ENCODE results near the gene ZBTB39. TPM values are rescaled to one million over a fixed set of nuclear protein-coding genes. Genes with fewer than 3 reads are reported as not detected.
"Not testable (repeated sequence)": the region's sequence is repeated elsewhere in the genome, so short reads cannot be mapped to it uniquely, and the experiment has no call there.

Gene ZBTB39
- total RNA-seq, 1 donor from 2014 or later = 20.8 TPM

DNA sequence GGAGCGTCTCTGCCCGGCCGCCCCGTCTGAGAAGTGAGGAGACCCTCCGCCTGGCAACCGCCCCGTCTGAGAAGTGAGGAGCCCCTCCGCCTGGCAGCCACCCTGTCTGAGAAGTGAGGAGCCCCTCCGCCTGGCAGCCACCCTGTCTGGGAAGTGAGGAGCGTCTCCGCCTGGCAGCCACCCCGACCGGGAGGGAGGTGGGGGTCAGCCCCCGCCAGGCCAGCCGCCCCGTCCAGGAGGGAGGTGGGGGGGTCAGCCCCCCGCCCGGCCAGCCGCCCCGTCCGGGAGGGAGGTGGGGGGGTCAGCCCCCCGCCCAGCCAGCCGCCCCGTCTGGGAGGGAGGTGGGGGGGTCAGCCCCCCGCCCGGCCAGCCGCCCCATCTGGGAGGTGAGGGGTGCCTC is 42.8 kb downstream of the ZBTB39 start:
- not testable (repeated sequence) for H3K27ac Mint-ChIP-seq

DNA sequence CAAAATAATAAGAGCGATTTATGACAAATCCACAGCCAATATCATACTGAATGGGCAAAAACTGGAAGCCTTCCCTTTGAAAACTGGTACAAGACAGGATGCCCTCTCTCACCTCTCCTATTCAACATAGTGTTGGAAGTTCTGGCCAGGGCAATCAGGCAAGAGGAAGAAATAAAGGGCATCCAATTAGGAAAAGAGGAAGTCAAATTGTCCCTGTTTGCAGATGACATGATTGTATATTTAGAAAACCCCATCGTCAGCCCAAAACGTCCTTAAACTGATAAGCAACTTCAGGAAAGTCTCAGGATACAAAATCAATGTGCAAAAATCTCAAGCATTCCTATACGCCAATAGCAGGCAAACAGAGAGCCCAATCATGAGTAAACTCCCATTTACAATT is 44.1 kb downstream of the ZBTB39 start:
- H3K9me3 Mint-ChIP-seq (ENCODE audit: low read depth) = peaks cover 25% of the 10 kb centered on the region
- not testable (repeated sequence) for H3K4me1 Mint-ChIP-seq (ENCODE audit: low read depth); DNase-seq (ENCODE audit: low spot score, unreplicated experiment); H3K4me3 Mint-ChIP-seq (ENCODE audit: low read depth); H3K27ac Mint-ChIP-seq; H3K36me3 Mint-ChIP-seq (ENCODE audit: insufficient read depth); H3K27me3 Mint-ChIP-seq

More for the DNA sequence above, 42.8 kb downstream of the ZBTB39 start:
- not testable (repeated sequence) for DNase-seq (ENCODE audit: low spot score, unreplicated experiment); H3K4me1 Mint-ChIP-seq (ENCODE audit: low read depth); H3K36me3 Mint-ChIP-seq (ENCODE audit: insufficient read depth); H3K4me3 Mint-ChIP-seq (ENCODE audit: low read depth); H3K27me3 Mint-ChIP-seq
- peaks cover 28% of the 10 kb centered on the region for H3K9me3 Mint-ChIP-seq (ENCODE audit: low read depth)

DNA sequence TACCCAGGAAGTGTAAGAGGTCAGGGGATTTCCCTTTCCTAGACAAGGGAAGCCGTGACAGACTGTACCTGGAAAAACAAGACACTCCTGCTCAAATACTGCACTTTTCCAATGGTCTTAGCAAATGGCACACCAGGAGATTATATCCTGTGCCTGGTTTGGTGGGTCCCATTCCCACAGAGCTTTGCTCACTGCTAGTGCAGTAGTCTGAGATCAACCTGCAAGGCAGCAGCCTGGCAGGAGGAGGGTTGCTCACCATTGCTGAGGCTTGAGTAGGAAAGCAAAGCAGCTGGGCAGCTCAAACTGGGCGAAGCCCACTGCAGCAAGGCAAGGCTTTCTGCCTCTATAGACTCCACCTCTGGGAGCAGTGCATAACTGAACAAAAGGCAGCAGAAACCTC is 47.9 kb downstream of the ZBTB39 start:
- no peaks in the 10 kb centered on the region for H3K27me3 Mint-ChIP-seq
- no peak overlapping the region for H3K27ac Mint-ChIP-seq
- TF ChIP-seq, protein P1, sequence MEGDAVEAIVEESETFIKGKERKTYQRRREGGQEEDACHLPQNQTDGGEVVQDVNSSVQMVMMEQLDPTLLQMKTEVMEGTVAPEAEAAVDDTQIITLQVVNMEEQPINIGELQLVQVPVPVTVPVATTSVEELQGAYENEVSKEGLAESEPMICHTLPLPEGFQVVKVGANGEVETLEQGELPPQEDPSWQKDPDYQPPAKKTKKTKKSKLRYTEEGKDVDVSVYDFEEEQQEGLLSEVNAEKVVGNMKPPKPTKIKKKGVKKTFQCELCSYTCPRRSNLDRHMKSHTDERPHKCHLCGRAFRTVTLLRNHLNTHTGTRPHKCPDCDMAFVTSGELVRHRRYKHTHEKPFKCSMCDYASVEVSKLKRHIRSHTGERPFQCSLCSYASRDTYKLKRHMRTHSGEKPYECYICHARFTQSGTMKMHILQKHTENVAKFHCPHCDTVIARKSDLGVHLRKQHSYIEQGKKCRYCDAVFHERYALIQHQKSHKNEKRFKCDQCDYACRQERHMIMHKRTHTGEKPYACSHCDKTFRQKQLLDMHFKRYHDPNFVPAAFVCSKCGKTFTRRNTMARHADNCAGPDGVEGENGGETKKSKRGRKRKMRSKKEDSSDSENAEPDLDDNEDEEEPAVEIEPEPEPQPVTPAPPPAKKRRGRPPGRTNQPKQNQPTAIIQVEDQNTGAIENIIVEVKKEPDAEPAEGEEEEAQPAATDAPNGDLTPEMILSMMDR (IDR thresholded peaks at IDR 0.05; ENCODE audit: unreplicated experiment) = no peak
- no peaks in the 10 kb centered on the region for H3K4me1 Mint-ChIP-seq (ENCODE audit: low read depth)
- H3K36me3 Mint-ChIP-seq (ENCODE audit: insufficient read depth) = peaks cover 5% of the 10 kb centered on the region
- H3K9me3 Mint-ChIP-seq (ENCODE audit: low read depth) = peaks cover 23% of the 10 kb centered on the region
- no peak for DNase-seq (ENCODE audit: low spot score, unreplicated experiment)
- no peak overlapping the region for H3K4me3 Mint-ChIP-seq (ENCODE audit: low read depth)

DNA sequence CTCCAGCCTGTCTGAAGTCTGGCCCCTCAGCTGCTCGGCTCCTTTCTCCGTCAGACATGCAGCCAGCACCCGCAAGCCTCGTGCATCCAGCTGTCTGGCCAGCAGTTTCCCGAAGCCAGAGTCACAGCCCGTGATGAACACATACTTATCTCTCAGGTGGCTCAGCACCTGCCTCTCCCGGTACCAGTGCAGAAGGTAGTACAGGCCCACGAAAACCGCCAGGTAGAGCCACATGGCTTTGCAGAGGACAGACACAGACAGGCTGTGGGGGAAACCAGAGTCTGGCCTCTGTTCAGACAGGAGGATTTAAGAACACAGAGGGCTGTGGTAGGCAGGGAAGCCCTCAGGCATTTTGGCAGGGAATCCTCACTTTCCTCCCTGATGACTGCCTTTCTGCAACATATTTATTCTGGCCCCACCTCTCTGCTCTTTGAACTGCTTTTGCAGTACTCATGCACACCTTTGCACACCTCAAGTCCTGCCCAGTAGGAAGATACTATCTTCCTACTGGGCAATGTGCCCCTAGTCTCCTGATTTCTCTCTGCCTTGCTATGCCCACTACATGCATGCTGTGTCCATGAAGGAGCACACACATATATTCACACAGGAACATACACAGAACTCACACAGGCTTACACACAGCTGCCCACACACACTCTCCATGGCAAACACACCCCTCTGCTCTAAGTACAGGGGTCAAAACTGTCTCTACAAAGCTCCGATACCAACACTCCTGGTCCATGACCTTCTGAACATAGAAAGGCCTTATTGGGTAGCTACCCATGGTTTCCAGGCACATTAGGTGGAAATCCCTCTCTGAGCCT is 48.9 kb downstream of the ZBTB39 start, which contains the start of gene RDH16:
RDH16 (minus strand) TSS at position 380 of the 824 bp plus-strand sequence; CDS start at position 234, 146 bp downstream.
- H3K4me1 Mint-ChIP-seq (ENCODE audit: low read depth) = no peaks in the 10 kb centered on the region
- no peak within 1 kb of the TSS for H3K4me3 Mint-ChIP-seq (ENCODE audit: low read depth)
- H3K27me3 Mint-ChIP-seq = no peaks in the 10 kb centered on the region
- peaks cover 18% of the 10 kb centered on the region for H3K9me3 Mint-ChIP-seq (ENCODE audit: low read depth)
- TF ChIP-seq, protein P1 (IDR thresholded peaks at IDR 0.05; ENCODE audit: unreplicated experiment) = no peak
- no peak for DNase-seq (ENCODE audit: low spot score, unreplicated experiment)
- H3K27ac Mint-ChIP-seq = no peak within 1 kb of the TSS
- H3K36me3 Mint-ChIP-seq (ENCODE audit: insufficient read depth) = peaks cover 2% of the 10 kb centered on the region

DNA sequence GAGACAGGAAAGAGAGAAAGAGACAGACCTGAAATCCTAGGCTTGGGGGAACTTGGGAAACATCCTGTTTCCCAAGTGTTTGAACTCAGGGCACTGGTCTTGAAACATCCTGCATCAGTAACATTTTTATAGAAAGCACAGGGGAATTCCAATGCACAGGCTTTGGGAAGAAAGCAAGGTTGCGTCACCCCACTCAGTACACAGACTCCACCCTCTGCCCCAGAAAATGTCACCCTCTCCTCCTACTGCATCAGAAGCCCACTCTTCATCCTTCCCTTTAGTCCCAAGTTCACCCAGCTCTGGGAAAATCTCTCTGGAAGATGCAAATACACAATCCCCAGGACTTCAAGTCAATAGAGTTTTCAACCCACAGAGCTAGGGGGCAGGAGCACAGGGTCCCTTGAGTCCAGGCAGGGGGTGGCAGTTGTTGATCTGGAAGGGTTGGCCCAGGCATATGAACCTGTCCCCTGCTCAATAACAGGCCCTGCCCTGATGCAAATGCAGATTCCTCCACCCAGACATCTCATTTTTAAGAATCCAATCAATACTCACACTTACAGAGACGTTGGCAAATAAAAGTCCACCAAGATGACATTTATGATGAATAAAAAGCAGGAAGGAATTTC is 50.6 kb downstream of the ZBTB39 start:
- no peaks in the 10 kb centered on the region for H3K27me3 Mint-ChIP-seq
- no peak for DNase-seq (ENCODE audit: low spot score, unreplicated experiment)
- no peak overlapping the region for H3K27ac Mint-ChIP-seq
- peaks cover 4% of the 10 kb centered on the region for H3K9me3 Mint-ChIP-seq (ENCODE audit: low read depth)
- TF ChIP-seq, protein P1 (IDR thresholded peaks at IDR 0.05; ENCODE audit: unreplicated experiment) = no peak
- H3K36me3 Mint-ChIP-seq (ENCODE audit: insufficient read depth) = no peaks in the 10 kb centered on the region
- no peaks in the 10 kb centered on the region for H3K4me1 Mint-ChIP-seq (ENCODE audit: low read depth)
- no peak overlapping the region for H3K4me3 Mint-ChIP-seq (ENCODE audit: low read depth)

DNA sequence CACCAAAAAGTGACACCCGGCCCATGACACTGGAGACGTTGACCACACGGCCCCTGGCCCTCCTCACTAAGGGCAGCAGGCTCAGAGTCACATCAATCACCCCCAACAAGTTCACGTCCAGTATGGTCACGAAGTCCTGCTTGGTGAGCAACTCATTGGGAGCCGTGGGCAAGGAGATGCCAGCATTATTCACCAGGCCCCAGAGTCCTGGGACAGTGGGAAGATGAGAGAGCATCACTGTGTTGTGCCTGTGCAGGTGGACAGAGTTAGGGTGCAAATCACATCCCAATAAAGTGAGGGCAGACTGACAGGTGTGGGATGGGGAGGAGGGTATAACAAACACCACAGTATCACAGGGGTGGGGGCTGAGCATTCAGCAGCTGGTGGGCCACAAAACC is 51.4 kb downstream of the ZBTB39 start:
- H3K9me3 Mint-ChIP-seq (ENCODE audit: low read depth) = peaks cover 3% of the 10 kb centered on the region
- no peak overlapping the region for H3K4me3 Mint-ChIP-seq (ENCODE audit: low read depth)
- H3K27ac Mint-ChIP-seq = no peak overlapping the region
- DNase-seq (ENCODE audit: low spot score, unreplicated experiment) = no peak
- TF ChIP-seq, protein P1 (IDR thresholded peaks at IDR 0.05; ENCODE audit: unreplicated experiment) = no peak
- H3K27me3 Mint-ChIP-seq = no peaks in the 10 kb centered on the region
- no peaks in the 10 kb centered on the region for H3K36me3 Mint-ChIP-seq (ENCODE audit: insufficient read depth)
- H3K4me1 Mint-ChIP-seq (ENCODE audit: low read depth) = no peaks in the 10 kb centered on the region

Data from progenitor cell of endocrine pancreas (in vitro differentiated cells).